Rectal smooth muscle tissue (tissue), 1 donor: ENCODE data around the gene CCNYL1.

Experiments
- H3K27ac ChIP-seq: one replicate; pipeline ENCODE4 v1.7.0; 2013; ENCODE audit warnings: low read depth, low read length, inconsistent platforms
- H3K27me3 ChIP-seq: one replicate; pipeline ENCODE4 v1.7.0; 2013; ENCODE audit warnings: low read length; ENCODE audit not compliant: control insufficient read depth, insufficient read depth
- H3K36me3 ChIP-seq: one replicate; pipeline ENCODE4 v1.7.0; 2013; ENCODE audit warnings: low read length; ENCODE audit not compliant: control insufficient read depth, insufficient read depth
- H3K4me1 ChIP-seq: one replicate; pipeline ENCODE4 v1.7.0; 2013; ENCODE audit warnings: low read length; ENCODE audit not compliant: control insufficient read depth, insufficient read depth
- H3K4me3 ChIP-seq: one replicate; pipeline ENCODE4 v1.7.0; 2013; ENCODE audit warnings: low read length
- H3K9ac ChIP-seq: one replicate; pipeline ENCODE4 v1.7.0; 2013; ENCODE audit warnings: low read length

Gene CCNYL1

GRCh38 chr2:207764096-207764630 lies 52.7 kb downstream of the CCNYL1 start:
- Histone ChIP-seq H3K4me3 (no peak overlapping the region), H3K27ac (no peak overlapping the region), H3K4me1 (peaks cover 8% of the 10 kb centered on the region), H3K27me3 (no peaks in the 10 kb centered on the region), H3K9ac (no peak overlapping the region), H3K36me3 (peaks cover 17% of the 10 kb centered on the region)

- no peak overlapping the region for H3K9ac ChIP-seq
- H3K36me3 ChIP-seq = peaks cover 17% of the 10 kb centered on the region
- peaks cover 8% of the 10 kb centered on the region for H3K4me1 ChIP-seq
- H3K27me3 ChIP-seq = no peaks in the 10 kb centered on the region
- H3K27ac ChIP-seq = no peak overlapping the region
- H3K4me3 ChIP-seq = no peak overlapping the region
These were observed 54.1 kb downstream of the CCNYL1 start for GRCh38 chr2:207765547-207765946.

GRCh38 chr2:207766041-207766551 lies 54.7 kb downstream of the CCNYL1 start:
- Histone ChIP-seq H3K27me3 (no peaks in the 10 kb centered on the region), H3K9ac (peak overlapping the region; percentile 28), H3K27ac (peak overlapping the region; percentile 28), H3K4me3 (peak overlapping the region; percentile 95), H3K36me3 (peaks cover 17% of the 10 kb centered on the region), H3K4me1 (peaks cover 8% of the 10 kb centered on the region)

GRCh38 chr2:207766697-207767460 lies 55.4 kb downstream of the CCNYL1 start:
- Histone ChIP-seq H3K27ac (peak overlapping the region; percentile 28), H3K36me3 (peaks cover 13% of the 10 kb centered on the region), H3K4me1 (peaks cover 7% of the 10 kb centered on the region), H3K27me3 (no peaks in the 10 kb centered on the region), H3K4me3 (peak overlapping the region; percentile 95), H3K9ac (no peak overlapping the region)

- peak overlapping the region; percentile 83 for H3K27ac ChIP-seq
- H3K4me3 ChIP-seq = peak overlapping the region; percentile 95
- H3K36me3 ChIP-seq = peaks cover 10% of the 10 kb centered on the region
- H3K9ac ChIP-seq = peak overlapping the region; percentile 29
- peaks cover 5% of the 10 kb centered on the region for H3K4me1 ChIP-seq
- no peaks in the 10 kb centered on the region for H3K27me3 ChIP-seq
These were observed 56.2 kb downstream of the CCNYL1 start for GRCh38 chr2:207767461-207768167.

GRCh38 chr2:207768168-207768865 lies 56.9 kb downstream of the CCNYL1 start:
- Histone ChIP-seq H3K27ac (peak overlapping the region; percentile 83), H3K27me3 (no peaks in the 10 kb centered on the region), H3K36me3 (peaks cover 8% of the 10 kb centered on the region), H3K4me3 (peak overlapping the region; percentile 95), H3K4me1 (peaks cover 3% of the 10 kb centered on the region), H3K9ac (peak overlapping the region; percentile 98)

GRCh38 chr2:207768866-207769596 lies 57.6 kb downstream of the CCNYL1 start:
- Histone ChIP-seq H3K27ac (peak overlapping the region; percentile 83), H3K4me3 (peak overlapping the region; percentile 95), H3K36me3 (peaks cover 7% of the 10 kb centered on the region), H3K27me3 (no peaks in the 10 kb centered on the region), H3K4me1 (peaks cover 3% of the 10 kb centered on the region), H3K9ac (peak overlapping the region; percentile 98)

- Histone ChIP-seq H3K27me3 (no peaks in the 10 kb centered on the region), H3K9ac (no peak overlapping the region), H3K27ac (peak overlapping the region; percentile 83), H3K4me3 (peak overlapping the region; percentile 95), H3K36me3 (peaks cover 7% of the 10 kb centered on the region), H3K4me1 (peaks cover 3% of the 10 kb centered on the region)
These were observed 59.4 kb downstream of the CCNYL1 start for GRCh38 chr2:207770602-207771404.

GRCh38 chr2:207771421-207771820 lies 60.0 kb downstream of the CCNYL1 start:
- no peak overlapping the region for H3K9ac ChIP-seq
- peaks cover 7% of the 10 kb centered on the region for H3K36me3 ChIP-seq
- no peaks in the 10 kb centered on the region for H3K27me3 ChIP-seq
- H3K4me3 ChIP-seq = no peak overlapping the region
- H3K27ac ChIP-seq = no peak overlapping the region
- H3K4me1 ChIP-seq = peaks cover 3% of the 10 kb centered on the region

- Histone ChIP-seq H3K27me3 (no peaks in the 10 kb centered on the region), H3K27ac (no peak overlapping the region), H3K9ac (no peak overlapping the region), H3K36me3 (peaks cover 7% of the 10 kb centered on the region), H3K4me3 (no peak overlapping the region), H3K4me1 (peaks cover 3% of the 10 kb centered on the region)
These were observed 60.8 kb downstream of the CCNYL1 start for GRCh38 chr2:207772081-207772843.
